Lung (tissue), 12 donors: ENCODE measurements around the gene ADGRD1. TPM values are rescaled to one million over a fixed set of nuclear protein-coding genes. Genes with fewer than 3 reads are reported as not detected.
"Not testable (repeated sequence)": the region's sequence is repeated elsewhere in the genome, so short reads cannot be mapped to it uniquely, and the experiment has no call there.

Experiments
- ATAC-seq: fragments of 200-7000 bp; cut with Tn5 transposase; one replicate; pipeline ENCODE4 v1.9.1; 2020; ENCODE audit warnings: moderate number of reproducible peaks; ENCODE audit not compliant: insufficient read depth, low FRiP score
- DNase-seq, 3 donors: peaks; one replicate each; pipeline ENCODE4 v3.0.0-alpha.2; 2013 to 2017
- H3K27ac ChIP-seq, 2 donors: one replicate each; pipeline ENCODE4 v1.5.1; 2013; ENCODE audit warnings: mild to moderate bottlenecking in 2 of 2, moderate library complexity in 2 of 2, control low read depth in 1 of 2, inconsistent platforms in 1 of 2, low read depth in 1 of 2, low read length in 1 of 2
- H3K27me3 ChIP-seq, 3 donors: one replicate each; pipeline ENCODE4 v1.5.1; 2013; ENCODE audit warnings: low read length in 2 of 3; ENCODE audit not compliant: control insufficient read depth in 3 of 3, insufficient read depth in 3 of 3
- H3K36me3 ChIP-seq, 4 donors: one replicate each; pipeline ENCODE4 v1.5.1; 2013; ENCODE audit warnings: low read length in 4 of 4, mild to moderate bottlenecking in 1 of 4, moderate library complexity in 1 of 4; ENCODE audit not compliant: control insufficient read depth in 4 of 4, insufficient read depth in 4 of 4
- H3K4me1 ChIP-seq, 5 donors: one replicate each; pipeline ENCODE4 v1.5.1; 2013; ENCODE audit warnings: low read length in 5 of 5, mild to moderate bottlenecking in 2 of 5, moderate library complexity in 1 of 5; ENCODE audit not compliant: control insufficient read depth in 5 of 5, insufficient read depth in 5 of 5
- H3K4me3 ChIP-seq: one replicate; pipeline ENCODE4 v1.5.1; 2013; ENCODE audit warnings: mild to moderate bottlenecking, control low read depth, moderate library complexity
- H3K9ac ChIP-seq, 2 donors: one replicate each; pipeline ENCODE4 v1.5.1; 2013; ENCODE audit warnings: low read length in 2 of 2, control low read depth in 1 of 2; ENCODE audit not compliant: insufficient read depth in 1 of 2
- H3K9me3 ChIP-seq, 4 donors: one replicate each; pipeline ENCODE4 v1.5.1; 2013; ENCODE audit warnings: low read length in 3 of 4, mild to moderate bottlenecking in 1 of 4, moderate library complexity in 1 of 4; ENCODE audit not compliant: control insufficient read depth in 4 of 4, insufficient read depth in 3 of 4
- CTCF ChIP-seq: IDR thresholded peaks from 2 replicates; pipeline ENCODE4 v1.5.1; 2012; ENCODE audit warnings: mild to moderate bottlenecking; ENCODE audit errors: control extremely low read depth, extremely low read depth
- WGBS, 2 donors: extraction: QIAGEN DNeasy Blood & Tissue Kit; methylation state at CpG; one replicate each; pipeline ENCODE4 v1.1.7; 2013; 5-methylcytosine and 5-hydroxymethylcytosine counted together
- polyA plus RNA-seq, 2 donors: library from polyadenylated mRNA; stranded (reverse); fragments of 200-250 nt; gene quantifications; one replicate each; pipeline ENCODE4 v1.2.1, GENCODE V29; 2013
- total RNA-seq, 2 donors: library from RNA; depleted of rRNA in 1 of 2; stranded (reverse); fragments of >200 nt in 1 of 2; gene quantifications; one replicate each; pipeline ENCODE4 v1.2.1, GENCODE V29; 2014 to 2021
- donor health status: control.
- donor health status: control.
- donor health status: Bipolar disorder and iron deficiency.
- donor health status: healthy.
- donor health status: DM: yes; HTN: yes; CAD: no.

Gene ADGRD1
- total and polyA plus RNA-seq, 4 donors = 23.5 to 85.6 (median 46.7) TPM

GRCh38 chr12:131070668-131071067, 117.0 kb downstream of the ADGRD1 start:
- not testable (repeated sequence) for H3K9me3 ChIP-seq, H3K36me3 ChIP-seq, H3K27me3 ChIP-seq, DNase-seq, H3K4me3 ChIP-seq, H3K27ac ChIP-seq, H3K9ac ChIP-seq, ATAC-seq
- WGBS, 2 donors = 96 to 98% methylated on average over 4 of the region's 6 CpGs
- peaks cover 0 to 42% (median 15%) of the 10 kb centered on the region in 5 donors for H3K4me1 ChIP-seq

- H3K27ac ChIP-seq, H3K9ac ChIP-seq, ATAC-seq, DNase-seq, H3K4me3 ChIP-seq, H3K36me3 ChIP-seq, H3K27me3 ChIP-seq, H3K9me3 ChIP-seq: not testable (repeated sequence)
- peaks cover 0 to 44% (median 15%) of the 10 kb centered on the region in 5 donors for H3K4me1 ChIP-seq
- WGBS, 2 donors = 81 to 88% methylated on average over 12 of the region's 12 CpGs
These were observed 117.6 kb downstream of the ADGRD1 start for GRCh38 chr12:131071234-131071820.

- 82 to 94% methylated on average over 7 to 8 of the region's 12 CpGs for WGBS, 2 donors
- not testable (repeated sequence) for ATAC-seq
These were observed 118.2 kb downstream of the ADGRD1 start for GRCh38 chr12:131071950-131072349.

DNA sequence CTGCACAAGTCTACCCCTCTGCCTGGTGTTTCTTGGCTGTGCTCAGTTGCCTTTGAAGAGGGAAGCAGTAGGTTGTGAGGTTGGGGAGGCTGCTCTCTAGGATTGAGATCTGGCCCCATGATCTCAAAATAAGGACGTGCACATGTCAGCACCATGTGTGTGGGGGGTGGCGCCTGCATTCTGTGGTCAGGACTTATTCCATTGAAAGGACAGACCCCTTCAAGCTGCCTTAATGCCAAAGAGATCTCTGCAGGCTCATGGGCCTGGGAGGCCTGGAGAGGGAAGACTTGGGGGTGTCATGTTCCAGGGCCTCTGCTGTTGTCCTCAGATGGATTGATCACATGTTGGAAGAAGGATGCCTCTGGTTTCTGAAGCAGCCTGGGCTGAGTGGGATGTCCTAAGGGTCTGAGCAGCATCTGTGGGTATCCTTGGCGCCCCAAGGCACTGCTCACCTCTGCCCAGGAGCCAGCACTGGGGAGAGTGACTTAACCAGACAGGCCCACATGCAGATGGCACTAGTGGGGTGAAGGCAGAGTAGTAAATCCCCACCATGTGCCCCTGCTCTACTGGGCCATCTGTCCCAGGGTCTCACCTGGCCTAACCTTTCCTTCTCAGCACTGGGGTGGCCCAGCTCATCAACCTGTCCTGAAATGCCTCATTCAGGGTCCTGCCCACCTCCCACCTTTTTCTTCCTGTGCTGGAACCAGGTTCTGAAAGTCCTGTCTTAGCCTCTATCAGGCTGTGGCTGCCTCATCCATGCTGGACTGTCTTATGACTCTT, 118.9 kb downstream of the ADGRD1 start:
- TF ChIP-seq CTCF = no peak
- peaks cover 0 to 31% (median 10%) of the 10 kb centered on the region in 5 donors for H3K4me1 ChIP-seq
- peaks cover 0 to 3% (median 0%) of the 10 kb centered on the region in 4 donors for H3K9me3 ChIP-seq
- H3K9ac ChIP-seq = no peak overlapping the region
- no peak overlapping the region for H3K27ac ChIP-seq
- H3K27me3 ChIP-seq = no peaks in the 10 kb centered on the region
- DNase-seq (no peak), ATAC-seq (no peak)
- WGBS, 2 donors = 91 to 94% methylated on average over 3 of the region's 3 CpGs
- H3K36me3 ChIP-seq = peaks cover 0 to 10% (median 0%) of the 10 kb centered on the region in 4 donors
- H3K4me3 ChIP-seq = no peak overlapping the region

More at GRCh38 chr12:131071950-131072349, 118.2 kb downstream of the ADGRD1 start:
- H3K27me3 ChIP-seq, H3K9me3 ChIP-seq, H3K4me3 ChIP-seq, H3K9ac ChIP-seq, H3K27ac ChIP-seq, H3K36me3 ChIP-seq, DNase-seq: not testable (repeated sequence)
- H3K4me1 ChIP-seq = peaks cover 0 to 38% (median 14%) of the 10 kb centered on the region in 5 donors
